ENCODE data around the gene LIPC.

LIPC gene

DNA sequence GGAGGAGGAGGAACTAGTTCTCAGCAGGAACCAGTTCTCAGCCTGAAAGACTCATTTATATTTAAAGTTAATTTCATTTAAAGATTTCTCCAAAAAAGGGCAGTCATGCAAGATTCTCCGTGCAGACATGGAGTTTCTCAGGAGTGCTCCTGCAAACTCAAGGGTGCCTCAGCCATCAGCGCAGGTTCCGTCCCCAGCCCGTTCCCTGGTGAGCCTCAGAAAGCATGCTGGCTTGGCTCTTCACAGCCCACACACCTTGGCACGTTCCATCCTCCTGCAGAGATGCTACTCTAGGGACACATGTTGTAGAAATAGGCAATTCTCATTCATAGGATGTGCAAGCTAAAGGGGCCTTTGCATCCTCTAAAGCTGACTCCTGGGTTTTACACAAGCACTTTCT is 123.0 kb downstream of the LIPC start:
- Histone ChIP-seq H3K9me3 (ENCODE audit: control insufficient read depth, insufficient read depth, low read depth, low read length) (no peaks in the 10 kb centered on the region), H3K4me1 (ENCODE audit: control insufficient read depth, insufficient read depth, low read length) (no peaks in the 10 kb centered on the region), H3K4me3 (ENCODE audit: low read depth, low read length) (no peak overlapping the region), H3K36me3 (ENCODE audit: control insufficient read depth in 2 of 2, insufficient read depth in 1 of 2, low read length in 2 of 2) (no peaks in the 10 kb centered on the region), H3K27ac (ENCODE audit: extremely low read depth, low read depth, low read length) (no peak overlapping the region)
- CTCF ChIA-PET = interaction anchor here (0.6 kb wide), 1 partner anchor 32 kb away, joined by 4 read pairs; no protein-coding TSS in a partner anchor
- POLR2A ChIA-PET = no interaction called here
- TF ChIP-seq ZNF302 (tag by site-specific recombination; IDR thresholded peaks at IDR 0.05; ENCODE audit: low read depth) (no peak), ZNF521 (tag by site-specific recombination; IDR thresholded peaks at IDR 0.05) (no peak), SALL2 (tag by site-specific recombination; IDR thresholded peaks at IDR 0.05; ENCODE audit: borderline replicate concordance) (no peak), ZNF433 (tag by site-specific recombination; IDR thresholded peaks at IDR 0.05; ENCODE audit: low read depth) (no peak), YY2 (tag by site-specific recombination; IDR thresholded peaks at IDR 0.05) (no peak), ZBTB20 (tag by site-specific recombination; IDR thresholded peaks at IDR 0.05) (no peak), ZSCAN30 (tag by site-specific recombination; IDR thresholded peaks at IDR 0.05) (no peak), ZNF558 (tag by site-specific recombination; IDR thresholded peaks at IDR 0.05) (no peak), ZFHX2 (tag by site-specific recombination; conservative IDR thresholded peaks at IDR 0.05) (no peak), ZNF830 (tag by site-specific recombination; IDR thresholded peaks at IDR 0.05; ENCODE audit: low read depth) (no peak), ZFP3 (tag by site-specific recombination; IDR thresholded peaks at IDR 0.05; ENCODE audit: low read depth) (no peak), SP2 (tag by site-specific recombination; IDR thresholded peaks at IDR 0.05) (no peak), ZNF341 (tag by site-specific recombination; IDR thresholded peaks at IDR 0.05; ENCODE audit: low read depth) (no peak)
- TF ChIP-seq, protein P1, sequence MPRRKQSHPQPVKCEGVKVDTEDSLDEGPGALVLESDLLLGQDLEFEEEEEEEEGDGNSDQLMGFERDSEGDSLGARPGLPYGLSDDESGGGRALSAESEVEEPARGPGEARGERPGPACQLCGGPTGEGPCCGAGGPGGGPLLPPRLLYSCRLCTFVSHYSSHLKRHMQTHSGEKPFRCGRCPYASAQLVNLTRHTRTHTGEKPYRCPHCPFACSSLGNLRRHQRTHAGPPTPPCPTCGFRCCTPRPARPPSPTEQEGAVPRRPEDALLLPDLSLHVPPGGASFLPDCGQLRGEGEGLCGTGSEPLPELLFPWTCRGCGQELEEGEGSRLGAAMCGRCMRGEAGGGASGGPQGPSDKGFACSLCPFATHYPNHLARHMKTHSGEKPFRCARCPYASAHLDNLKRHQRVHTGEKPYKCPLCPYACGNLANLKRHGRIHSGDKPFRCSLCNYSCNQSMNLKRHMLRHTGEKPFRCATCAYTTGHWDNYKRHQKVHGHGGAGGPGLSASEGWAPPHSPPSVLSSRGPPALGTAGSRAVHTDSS (tag by site-specific recombination; IDR thresholded peaks at IDR 0.05) = no peak
- TF ChIP-seq, protein P2, sequence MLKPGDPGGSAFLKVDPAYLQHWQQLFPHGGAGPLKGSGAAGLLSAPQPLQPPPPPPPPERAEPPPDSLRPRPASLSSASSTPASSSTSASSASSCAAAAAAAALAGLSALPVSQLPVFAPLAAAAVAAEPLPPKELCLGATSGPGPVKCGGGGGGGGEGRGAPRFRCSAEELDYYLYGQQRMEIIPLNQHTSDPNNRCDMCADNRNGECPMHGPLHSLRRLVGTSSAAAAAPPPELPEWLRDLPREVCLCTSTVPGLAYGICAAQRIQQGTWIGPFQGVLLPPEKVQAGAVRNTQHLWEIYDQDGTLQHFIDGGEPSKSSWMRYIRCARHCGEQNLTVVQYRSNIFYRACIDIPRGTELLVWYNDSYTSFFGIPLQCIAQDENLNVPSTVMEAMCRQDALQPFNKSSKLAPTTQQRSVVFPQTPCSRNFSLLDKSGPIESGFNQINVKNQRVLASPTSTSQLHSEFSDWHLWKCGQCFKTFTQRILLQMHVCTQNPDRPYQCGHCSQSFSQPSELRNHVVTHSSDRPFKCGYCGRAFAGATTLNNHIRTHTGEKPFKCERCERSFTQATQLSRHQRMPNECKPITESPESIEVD (tag by site-specific recombination; IDR thresholded peaks at IDR 0.05) = no peak
- TF ChIP-seq, protein P3, sequence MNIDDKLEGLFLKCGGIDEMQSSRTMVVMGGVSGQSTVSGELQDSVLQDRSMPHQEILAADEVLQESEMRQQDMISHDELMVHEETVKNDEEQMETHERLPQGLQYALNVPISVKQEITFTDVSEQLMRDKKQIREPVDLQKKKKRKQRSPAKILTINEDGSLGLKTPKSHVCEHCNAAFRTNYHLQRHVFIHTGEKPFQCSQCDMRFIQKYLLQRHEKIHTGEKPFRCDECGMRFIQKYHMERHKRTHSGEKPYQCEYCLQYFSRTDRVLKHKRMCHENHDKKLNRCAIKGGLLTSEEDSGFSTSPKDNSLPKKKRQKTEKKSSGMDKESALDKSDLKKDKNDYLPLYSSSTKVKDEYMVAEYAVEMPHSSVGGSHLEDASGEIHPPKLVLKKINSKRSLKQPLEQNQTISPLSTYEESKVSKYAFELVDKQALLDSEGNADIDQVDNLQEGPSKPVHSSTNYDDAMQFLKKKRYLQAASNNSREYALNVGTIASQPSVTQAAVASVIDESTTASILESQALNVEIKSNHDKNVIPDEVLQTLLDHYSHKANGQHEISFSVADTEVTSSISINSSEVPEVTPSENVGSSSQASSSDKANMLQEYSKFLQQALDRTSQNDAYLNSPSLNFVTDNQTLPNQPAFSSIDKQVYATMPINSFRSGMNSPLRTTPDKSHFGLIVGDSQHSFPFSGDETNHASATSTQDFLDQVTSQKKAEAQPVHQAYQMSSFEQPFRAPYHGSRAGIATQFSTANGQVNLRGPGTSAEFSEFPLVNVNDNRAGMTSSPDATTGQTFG (tag by site-specific recombination; IDR thresholded peaks at IDR 0.05; ENCODE audit: borderline replicate concordance) = no peak
- TF ChIP-seq, protein P4, sequence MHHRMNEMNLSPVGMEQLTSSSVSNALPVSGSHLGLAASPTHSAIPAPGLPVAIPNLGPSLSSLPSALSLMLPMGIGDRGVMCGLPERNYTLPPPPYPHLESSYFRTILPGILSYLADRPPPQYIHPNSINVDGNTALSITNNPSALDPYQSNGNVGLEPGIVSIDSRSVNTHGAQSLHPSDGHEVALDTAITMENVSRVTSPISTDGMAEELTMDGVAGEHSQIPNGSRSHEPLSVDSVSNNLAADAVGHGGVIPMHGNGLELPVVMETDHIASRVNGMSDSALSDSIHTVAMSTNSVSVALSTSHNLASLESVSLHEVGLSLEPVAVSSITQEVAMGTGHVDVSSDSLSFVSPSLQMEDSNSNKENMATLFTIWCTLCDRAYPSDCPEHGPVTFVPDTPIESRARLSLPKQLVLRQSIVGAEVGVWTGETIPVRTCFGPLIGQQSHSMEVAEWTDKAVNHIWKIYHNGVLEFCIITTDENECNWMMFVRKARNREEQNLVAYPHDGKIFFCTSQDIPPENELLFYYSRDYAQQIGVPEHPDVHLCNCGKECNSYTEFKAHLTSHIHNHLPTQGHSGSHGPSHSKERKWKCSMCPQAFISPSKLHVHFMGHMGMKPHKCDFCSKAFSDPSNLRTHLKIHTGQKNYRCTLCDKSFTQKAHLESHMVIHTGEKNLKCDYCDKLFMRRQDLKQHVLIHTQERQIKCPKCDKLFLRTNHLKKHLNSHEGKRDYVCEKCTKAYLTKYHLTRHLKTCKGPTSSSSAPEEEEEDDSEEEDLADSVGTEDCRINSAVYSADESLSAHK (tag by site-specific recombination; IDR thresholded peaks at IDR 0.05) = no peak

Measured in HEK293 (cell line).